PFSK-1 (cell line): ENCODE data around the gene RFTN1.

Source experiments
- FOXP2 ChIP-seq: optimal IDR thresholded peaks from 2 replicates; pipeline ENCODE3; 2011; ENCODE audit warnings: borderline replicate concordance, control low read depth, inconsistent platforms; ENCODE audit not compliant: insufficient read depth; ENCODE audit errors: extremely low read length, extremely low read depth
- POLR2AphosphoS5 ChIP-seq: IDR thresholded peaks from 2 replicates; pipeline ENCODE4 v1.6.1; 2012; ENCODE audit warnings: low read depth, mild to moderate bottlenecking, control low read depth, low read length, moderate library complexity
- REST ChIP-seq, 2 experiments: IDR thresholded peaks; 2 replicates each; pipeline versions ENCODE4 v1.6.1 to v1.8.0; 2011 to 2012; ENCODE audit warnings: low read depth in 2 of 2, low read length in 2 of 2, control low read depth in 1 of 2, inconsistent platforms in 1 of 2, mild to moderate bottlenecking in 1 of 2, moderate library complexity in 1 of 2; ENCODE audit not compliant: insufficient read depth in 1 of 2
- SIN3A ChIP-seq: IDR thresholded peaks from 2 replicates; pipeline ENCODE4 v1.6.1; 2012; ENCODE audit warnings: mild to moderate bottlenecking, low read length, moderate library complexity, borderline replicate concordance; ENCODE audit not compliant: insufficient read depth
- TAF1 ChIP-seq: IDR thresholded peaks from 2 replicates; pipeline ENCODE4 v1.6.1; 2012; ENCODE audit warnings: low read length, control low read depth, borderline replicate concordance; ENCODE audit not compliant: insufficient read depth

GRCh38 chr3:16452261-16452660 is 61.2 kb downstream of the RFTN1 start:
- TF ChIP-seq POLR2AphosphoS5 (no peak), TAF1 (no peak), SIN3A (no peak), REST (IDR thresholded peaks at IDR 0.05; ENCODE audit: insufficient read depth in 1 of 2, low read depth in 2 of 2, low read length in 2 of 2) (no peak), FOXP2 (no peak)
